Mucosa of descending colon (tissue), 3 donors: ENCODE measurements around the gene PAN3. TPM values are rescaled to one million over a fixed set of nuclear protein-coding genes. Genes with fewer than 3 reads are reported as not detected.

Source experiments
- ATAC-seq: fragments of 200-7000 bp; cut with Tn5 transposase; one replicate; pipeline ENCODE4 v1.9.1; 2020; ENCODE audit warnings: mild to moderate bottlenecking, moderate library complexity
- DNase-seq, 3 donors: peaks; one replicate each; pipeline ENCODE4 v3.0.0-alpha.2; 2020
- H3K36me3 ChIP-seq: fragments of 200-600 bp; one replicate; pipeline ENCODE4 v1.8.0; 2021; ENCODE audit warnings: low read depth, mild to moderate bottlenecking
- H3K4me1 ChIP-seq: fragments of 200-600 bp; one replicate; pipeline ENCODE4 v1.8.0; 2021; ENCODE audit warnings: low read depth, mild to moderate bottlenecking
- H3K4me3 ChIP-seq: fragments of 200-600 bp; one replicate; pipeline ENCODE4 v1.8.0; 2021; ENCODE audit warnings: mild to moderate bottlenecking
- H3K9me3 ChIP-seq: fragments of 200-600 bp; one replicate; pipeline ENCODE4 v1.8.0; 2021; ENCODE audit warnings: mild to moderate bottlenecking
- CTCF ChIP-seq: fragments of 200-600 bp; IDR thresholded peaks from one replicate; pipeline ENCODE4 v1.8.0; 2022; ENCODE audit warnings: antibody characterized with exemption, mild to moderate bottlenecking
- intact Hi-C, 2 donors: fragments of 100-400 bp; cut with DNase I in 1 of 2; cut with micrococcal nuclease in 1 of 2; formaldehyde crosslinking; loops; one replicate each; pipeline versions ENCODE4 v1.11.0 to v1.11.1; 2022; cut with DNase I, micrococcal nuclease
- total RNA-seq, 3 donors: library from RNA; stranded (reverse); fragmentation: NEBNext Ultra II Directional in 2 of 3; extraction: Animal tissue kit (Norgen Biotek cat#: 25700) in 2 of 3; gene quantifications; one replicate each; pipeline versions ENCODE4 v1.2.1 to v1.2.4, GENCODE V29; 2021 to 2023
- donor health status: DM: no; HTN: no; CAD: no; lungs with moderate emphysema.
- donor health status: DM: no; HTN: no; CAD: no.
- donor health status: DM: no; HTN: yes; CAD: no.

The PAN3 gene
- total RNA-seq, 3 donors from 2014 or later = 28.4 to 43.7 (median 40.2) TPM

- H3K36me3 ChIP-seq = no peaks in the 10 kb centered on the region
Measured at GRCh38 chr13:28320209-28320608, 181.9 kb downstream of the PAN3 start.

GRCh38 chr13:28320884-28321574, 182.7 kb downstream of the PAN3 start:
- intact Hi-C loops = loop anchor here in 1 of 2 donors (5.0 to 10.0 kb wide), 2 partner anchors 314 to 476 kb away; no protein-coding TSS in a partner anchor
- ATAC-seq = no peak
- no peak for TF ChIP-seq CTCF
- no peaks in the 10 kb centered on the region for H3K9me3 ChIP-seq
- no peaks in the 10 kb centered on the region for H3K36me3 ChIP-seq
- H3K4me3 ChIP-seq = no peak overlapping the region
- DNase-seq = no peak
- peaks cover 3% of the 10 kb centered on the region for H3K4me1 ChIP-seq

More at GRCh38 chr13:28320209-28320608, 181.9 kb downstream of the PAN3 start:
- Histone ChIP-seq H3K4me1 (peaks cover 3% of the 10 kb centered on the region), H3K4me3 (no peak overlapping the region), H3K9me3 (no peaks in the 10 kb centered on the region)
- no peak for TF ChIP-seq CTCF
- ATAC-seq (no peak), DNase-seq (no peak)
- intact Hi-C loops = loop anchor here in 1 of 2 donors (5.0 to 10.0 kb wide), 2 partner anchors 315 to 477 kb away; no protein-coding TSS in a partner anchor

GRCh38 chr13:28321756-28322155, 183.4 kb downstream of the PAN3 start:
- Histone ChIP-seq H3K4me1 (peaks cover 3% of the 10 kb centered on the region), H3K36me3 (no peaks in the 10 kb centered on the region), H3K4me3 (no peak overlapping the region), H3K9me3 (no peaks in the 10 kb centered on the region)
- no peak for ATAC-seq
- DNase-seq = no peak
- intact Hi-C loops = loop anchor here in 1 of 2 donors (5.0 to 10.0 kb wide), 2 partner anchors 313 to 476 kb away; no protein-coding TSS in a partner anchor
- TF ChIP-seq CTCF = no peak

GRCh38 chr13:28322256-28322905, 184.0 kb downstream of the PAN3 start:
- H3K4me3 ChIP-seq = no peak overlapping the region
- H3K36me3 ChIP-seq = no peaks in the 10 kb centered on the region
- ATAC-seq = no peak
- no peak for DNase-seq
- no peak for TF ChIP-seq CTCF
- no peaks in the 10 kb centered on the region for H3K9me3 ChIP-seq
- H3K4me1 ChIP-seq = peaks cover 3% of the 10 kb centered on the region
- intact Hi-C loops = loop anchor here in 1 of 2 donors (5.0 to 10.0 kb wide), 2 partner anchors 312 to 475 kb away; no protein-coding TSS in a partner anchor

GRCh38 chr13:28324181-28324789, 185.9 kb downstream of the PAN3 start:
- TF ChIP-seq CTCF = peak; percentile 70
- DNase-seq (peak in 2 of 3 donors; percentile 35 to 85), ATAC-seq (peak; percentile 83)
- intact Hi-C loops = loop anchor here in 1 of 2 donors (5.0 to 10.0 kb wide), 2 partner anchors 311 to 473 kb away; no protein-coding TSS in a partner anchor
- no peaks in the 10 kb centered on the region for H3K9me3 ChIP-seq
- H3K4me3 ChIP-seq = no peak overlapping the region
- H3K36me3 ChIP-seq = no peaks in the 10 kb centered on the region
- peaks cover 3% of the 10 kb centered on the region for H3K4me1 ChIP-seq
